H9 (cell line): ENCODE measurements around the gene PDE8A. TPM values are rescaled to one million over a fixed set of nuclear protein-coding genes. Genes with fewer than 3 reads are reported as not detected.

ENCODE experiments used
- DNase-seq: peaks from one replicate; pipeline ENCODE4 v3.0.0-alpha.2; 2017
- H2AFZ ChIP-seq: one replicate; pipeline ENCODE4 v1.6.1; 2013; ENCODE audit warnings: mild to moderate bottlenecking, low read length, control low read depth, moderate library complexity
- H2AK5ac ChIP-seq: 2 replicates; pipeline ENCODE4 v1.6.1; 2013; ENCODE audit warnings: low read length, control low read depth, mixed read lengths; ENCODE audit not compliant: insufficient read length
- H2BK120ac ChIP-seq: one replicate; pipeline ENCODE4 v1.6.1; 2013; ENCODE audit warnings: low read depth, mild to moderate bottlenecking, low read length, control low read depth, inconsistent platforms; ENCODE audit not compliant: poor library complexity, severe bottlenecking
- H2BK12ac ChIP-seq: 2 replicates; pipeline ENCODE4 v1.6.1; 2013; ENCODE audit warnings: low read length, control low read depth, mixed read lengths, low read depth; ENCODE audit not compliant: insufficient read length
- H2BK15ac ChIP-seq: 2 replicates; pipeline ENCODE4 v1.6.1; 2013; ENCODE audit warnings: low read depth, low read length, control low read depth
- H2BK20ac ChIP-seq: one replicate; pipeline ENCODE4 v1.6.1; 2013; ENCODE audit warnings: low read depth, mild to moderate bottlenecking, low read length, control low read depth, inconsistent platforms; ENCODE audit not compliant: poor library complexity, severe bottlenecking
- H2BK5ac ChIP-seq: 2 replicates; pipeline ENCODE4 v1.6.1; 2013; ENCODE audit warnings: low read length, control low read depth, mixed read lengths; ENCODE audit not compliant: insufficient read length
- H3K14ac ChIP-seq: 2 replicates; pipeline ENCODE4 v1.6.1; 2013; ENCODE audit warnings: low read length, control low read depth; ENCODE audit not compliant: insufficient read depth
- H3K18ac ChIP-seq: 2 replicates; pipeline ENCODE4 v1.6.1; 2013; ENCODE audit warnings: low read depth, mild to moderate bottlenecking, mixed read lengths, low read length, control low read depth; ENCODE audit not compliant: insufficient read length
- H3K23ac ChIP-seq: 2 replicates; pipeline ENCODE4 v1.6.1; 2013; ENCODE audit warnings: low read length, control low read depth, mixed read lengths, low read depth; ENCODE audit not compliant: insufficient read length
- H3K23me2 ChIP-seq: 2 replicates; pipeline ENCODE4 v1.6.1; 2013; ENCODE audit warnings: low read depth, mild to moderate bottlenecking, mixed read lengths, low read length, control low read depth; ENCODE audit not compliant: insufficient read length, poor library complexity, severe bottlenecking
- H3K27ac ChIP-seq: 2 replicates; pipeline ENCODE4 v1.5.1; 2013; ENCODE audit warnings: low read length, control low read depth, mixed read lengths, low read depth; ENCODE audit not compliant: insufficient read length
- H3K27me3 ChIP-seq: 2 replicates; pipeline ENCODE4 v1.6.1; 2013; ENCODE audit warnings: low read length, control low read depth, inconsistent platforms; ENCODE audit not compliant: insufficient read depth
- H3K4ac ChIP-seq: 2 replicates; pipeline ENCODE4 v1.6.1; 2013; ENCODE audit warnings: low read depth, mild to moderate bottlenecking, control low read depth, inconsistent platforms, low read length, moderate library complexity
- H3K4me1 ChIP-seq: 2 replicates; pipeline ENCODE4 v1.6.1; 2013; ENCODE audit warnings: low read length, control low read depth, inconsistent platforms; ENCODE audit not compliant: insufficient read depth
- H3K4me2 ChIP-seq: 2 replicates; pipeline ENCODE4 v1.6.1; 2013; ENCODE audit warnings: low read length, control low read depth, mixed read lengths; ENCODE audit not compliant: insufficient read length, insufficient read depth
- H3K56ac ChIP-seq: 2 replicates; pipeline ENCODE4 v1.6.1; 2013; ENCODE audit warnings: low read depth, mild to moderate bottlenecking, mixed read lengths, low read length, control low read depth; ENCODE audit not compliant: insufficient read length
- H3K79me1 ChIP-seq: 2 replicates; pipeline ENCODE4 v1.6.1; 2013; ENCODE audit warnings: low read depth, mild to moderate bottlenecking, moderate library complexity, low read length, control low read depth, inconsistent platforms; ENCODE audit not compliant: insufficient read depth, poor library complexity, severe bottlenecking
- H3K79me2 ChIP-seq: 2 replicates; pipeline ENCODE4 v1.6.1; 2013; ENCODE audit warnings: low read length, control low read depth, inconsistent platforms; ENCODE audit not compliant: insufficient read depth
- H3K9ac ChIP-seq: 2 replicates; pipeline ENCODE4 v1.6.1; 2013; ENCODE audit warnings: low read length, control low read depth, mixed read lengths; ENCODE audit not compliant: insufficient read length; ENCODE audit errors: extremely low read depth
- H3K9me3 ChIP-seq: one replicate; pipeline ENCODE4 v1.6.1; 2013; ENCODE audit warnings: low read depth, low read length, inconsistent platforms; ENCODE audit not compliant: control insufficient read depth
- H3T11ph ChIP-seq: one replicate; pipeline ENCODE4 v1.6.1; 2013; ENCODE audit warnings: mild to moderate bottlenecking, low read length, control low read depth, inconsistent platforms
- H4K20me1 ChIP-seq: one replicate; pipeline ENCODE4 v1.6.1; 2013; ENCODE audit not compliant: control insufficient read depth, insufficient read length, insufficient read depth
- H4K5ac ChIP-seq: 2 replicates; pipeline ENCODE4 v1.6.1; 2013; ENCODE audit warnings: low read depth, mild to moderate bottlenecking, mixed read lengths, low read length, control low read depth; ENCODE audit not compliant: insufficient read length
- H4K8ac ChIP-seq: replicated peaks from 2 replicates; pipeline ENCODE4 v1.6.1; 2013; ENCODE audit warnings: low read length, control low read depth, mixed read lengths, low read depth; ENCODE audit not compliant: insufficient read length
- H4K91ac ChIP-seq: 2 replicates; pipeline ENCODE4 v1.6.1; 2013; ENCODE audit warnings: low read depth, mild to moderate bottlenecking, moderate library complexity, mixed read lengths, low read length, control low read depth; ENCODE audit not compliant: insufficient read length
- H3K27ac Mint-ChIP-seq, 3 experiments: 2 replicates in 2 of 3; 3 replicates in 1 of 3; pipeline ENCODE4 v1.8.0; 2020 to 2021; ENCODE audit warnings: mixed read lengths in 3 of 3, mild to moderate bottlenecking in 1 of 3, moderate library complexity in 1 of 3
- H3K27me3 Mint-ChIP-seq: 2 replicates; pipeline ENCODE4 v1.8.0; 2021; ENCODE audit warnings: low read depth, mild to moderate bottlenecking, moderate library complexity, mixed read lengths
- H3K36me3 Mint-ChIP-seq, 3 experiments: 2 replicates in 2 of 3; 3 replicates in 1 of 3; pipeline ENCODE4 v1.8.0; 2020 to 2021; ENCODE audit warnings: low read depth in 3 of 3, mixed read lengths in 3 of 3; ENCODE audit not compliant: insufficient read depth in 1 of 3
- H3K4me1 Mint-ChIP-seq, 2 experiments: 2 replicates each; pipeline ENCODE4 v1.8.0; 2020; ENCODE audit warnings: mixed read lengths in 2 of 2
- H3K4me3 Mint-ChIP-seq, 2 experiments: 2 replicates in 1 of 2; 3 replicates in 1 of 2; pipeline ENCODE4 v1.8.0; 2020 to 2021; ENCODE audit warnings: mild to moderate bottlenecking in 2 of 2, mixed read lengths in 2 of 2, moderate library complexity in 1 of 2
- H3K9me3 Mint-ChIP-seq, 2 experiments: 2 replicates in 1 of 2; 3 replicates in 1 of 2; pipeline ENCODE4 v1.8.0; 2020; ENCODE audit warnings: mild to moderate bottlenecking in 2 of 2, mixed read lengths in 2 of 2, moderate library complexity in 1 of 2
- CTCF ChIP-seq: fragments of 200-600 bp; sonication (generic); conservative IDR thresholded peaks from 3 replicates; pipeline ENCODE4 v1.8.0; 2021; ENCODE audit warnings: antibody characterized with exemption, mild to moderate bottlenecking
- WGBS: extraction: QIAGEN DNeasy Blood & Tissue Kit; methylation state at CpG from one replicate; pipeline ENCODE4 v1.1.7; 2013; ENCODE audit warnings: missing lambda C conversion rate, low lambda C conversion rate, mixed read lengths; ENCODE audit not compliant: insufficient read length; ENCODE audit errors: extremely low coverage; 5-methylcytosine and 5-hydroxymethylcytosine counted together
- total RNA-seq: library from RNA; stranded (reverse); gene quantifications from 2 replicates; pipeline ENCODE4 v1.2.1, GENCODE V29; 2021

The PDE8A gene
- total RNA-seq, 1 experiment from 2014 or later, result 9.3 TPM

- Histone ChIP-seq H3K4me2 (no peak overlapping the region), H2BK120ac (no peak overlapping the region), H3T11ph (no peak overlapping the region), H3K9me3 (no peaks in the 10 kb centered on the region), H3K27me3 (no peaks in the 10 kb centered on the region), H3K23me2 (no peaks in the 10 kb centered on the region), H2BK5ac (no peak overlapping the region), H4K8ac (no peak overlapping the region), H2AFZ (no peak overlapping the region), H3K18ac (no peak overlapping the region), H3K79me1 (no peaks in the 10 kb centered on the region), H3K23ac (no peak overlapping the region), H3K27ac (no peak overlapping the region), H2BK20ac (no peak overlapping the region), H4K5ac (no peak overlapping the region), H2BK15ac (no peak overlapping the region), H3K4me1 (no peaks in the 10 kb centered on the region; the same call in 1 of the 2 replicates), H3K4ac (no peak overlapping the region), H4K91ac (no peak overlapping the region), H3K14ac (no peak overlapping the region), H3K9ac (no peak overlapping the region), H3K79me2 (no peaks in the 10 kb centered on the region), H3K56ac (no peak overlapping the region), H2BK12ac (no peak overlapping the region), H4K20me1 (no peaks in the 10 kb centered on the region), H2AK5ac (no peak overlapping the region)
- Mint-ChIP-seq H3K27ac (no peak overlapping the region), H3K4me3 (no peak overlapping the region), H3K36me3 (peaks cover 0 to 5% (median 0%) of the 10 kb centered on the region in 3 experiments; a peak in 3 of 7 replicates), H3K4me1 (no peaks in the 10 kb centered on the region), H3K9me3 (no peaks in the 10 kb centered on the region), H3K27me3 (no peaks in the 10 kb centered on the region)
- DNase-seq, result no peak
- WGBS, result no CpG with 5 or more reads among the region's 3 CpGs
- no peak for TF ChIP-seq CTCF
These were observed 92.0 kb downstream of the PDE8A start for GRCh38 chr15:85073556-85074194.
